Neural cell (in vitro differentiated cells): ENCODE measurements around the gene A2M. TPM values are rescaled to one million over a fixed set of nuclear protein-coding genes. Genes with fewer than 3 reads are reported as not detected.

Experiments
- H2AFZ ChIP-seq: fragments of 200-600, 300-800 bp; sonication (generic), shearing (Covaris generic); 2 replicates; pipeline ENCODE4 v1.6.0; 2014; ENCODE audit warnings: low read depth, mild to moderate bottlenecking, antibody characterized with exemption, low read length, moderate library complexity
- H3F3A ChIP-seq: fragments of 200-600 bp; shearing (Covaris generic); 2 replicates; pipeline ENCODE4 v1.6.1; 2016; ENCODE audit warnings: mild to moderate bottlenecking, moderate library complexity, mixed read lengths, antibody characterized with exemption, low read length; ENCODE audit not compliant: insufficient read depth, poor library complexity, severe bottlenecking
- H3K27ac ChIP-seq: fragments of 200-600, 300-800 bp; sonication (generic), shearing (Covaris generic); 2 replicates; pipeline ENCODE4 v1.5.1; 2014; ENCODE audit warnings: mild to moderate bottlenecking, low read length, moderate library complexity
- H3K27me3 ChIP-seq: fragments of 300-800, 200-600 bp; sonication (generic), shearing (Covaris generic); 2 replicates; pipeline ENCODE4 v1.6.0; 2014; ENCODE audit warnings: mild to moderate bottlenecking, low read depth, low read length, moderate library complexity; ENCODE audit not compliant: insufficient read depth
- H3K36me3 ChIP-seq: fragments of 300-800, 200-600 bp; sonication (generic), shearing (Covaris generic); 2 replicates; pipeline ENCODE4 v1.5.1; 2014; ENCODE audit warnings: mild to moderate bottlenecking, antibody characterized with exemption, low read length, moderate library complexity; ENCODE audit not compliant: insufficient read depth
- H3K4me2 ChIP-seq: fragments of 300-800, 200-600 bp; sonication (generic), shearing (Covaris generic); 2 replicates; pipeline ENCODE4 v1.6.0; 2014; ENCODE audit warnings: mild to moderate bottlenecking, low read length
- H3K4me3 ChIP-seq: fragments of 300-800, 200-600 bp; sonication (generic), shearing (Covaris generic); 2 replicates; pipeline ENCODE4 v1.5.1; 2014; ENCODE audit warnings: mild to moderate bottlenecking, low read length, moderate library complexity
- H3K79me2 ChIP-seq: fragments of 200-600 bp; shearing (Covaris generic); replicated peaks from 2 replicates; pipeline ENCODE4 v1.6.0; 2014; ENCODE audit warnings: mild to moderate bottlenecking, low read length, moderate library complexity; ENCODE audit not compliant: insufficient read depth
- H3K9ac ChIP-seq: fragments of 300-800, 200-600 bp; sonication (generic), shearing (Covaris generic); 2 replicates; pipeline ENCODE4 v1.6.1; 2016; ENCODE audit warnings: mild to moderate bottlenecking, low read length, mixed read lengths
- H3K9me2 ChIP-seq: fragments of 200-600 bp; shearing (Covaris generic); 2 replicates; pipeline ENCODE4 v1.6.1; 2016; ENCODE audit warnings: mild to moderate bottlenecking, low read length, mixed read lengths; ENCODE audit not compliant: insufficient read depth
- H3K9me3 ChIP-seq: fragments of 200-600, 300-800 bp; sonication (generic), shearing (Covaris generic); 2 replicates; pipeline ENCODE4 v1.6.1; 2016; ENCODE audit warnings: mild to moderate bottlenecking, mixed run types, low read length, moderate library complexity, mixed read lengths
- H4K20me1 ChIP-seq: fragments of 200-600 bp; shearing (Covaris generic); 2 replicates; pipeline ENCODE4 v1.6.1; 2016; ENCODE audit warnings: mild to moderate bottlenecking, mixed run types; ENCODE audit not compliant: insufficient read depth
- EP300 ChIP-seq: fragments of 450-650 bp; conservative IDR thresholded peaks from 2 replicates; pipeline ENCODE4 v1.6.1; 2014; ENCODE audit warnings: antibody characterized with exemption, mild to moderate bottlenecking, moderate library complexity; ENCODE audit not compliant: poor library complexity, severe bottlenecking
- EZH2 ChIP-seq: fragments of 200-600, 300-800 bp; shearing (Covaris generic), sonication (generic); IDR thresholded peaks from 2 replicates; pipeline ENCODE4 v1.6.1; 2014; ENCODE audit warnings: antibody characterized with exemption, low read length, borderline replicate concordance, mild to moderate bottlenecking; ENCODE audit not compliant: insufficient read depth, poor library complexity, severe bottlenecking
- MXI1 ChIP-seq: fragments of 450-650 bp; conservative IDR thresholded peaks from 2 replicates; pipeline ENCODE4 v1.6.1; 2014; ENCODE audit warnings: antibody characterized with exemption, mild to moderate bottlenecking; ENCODE audit not compliant: poor library complexity, severe bottlenecking
- POLR2AphosphoS5 ChIP-seq: IDR thresholded peaks from 2 replicates; pipeline ENCODE4 v1.6.1; 2012
- RAD21 ChIP-seq: fragments of 450-650 bp; conservative IDR thresholded peaks from 2 replicates; pipeline ENCODE4 v1.6.1; 2014; ENCODE audit warnings: antibody characterized with exemption, mild to moderate bottlenecking, moderate library complexity
- SMC3 ChIP-seq: fragments of 450-650 bp; conservative IDR thresholded peaks from 2 replicates; pipeline ENCODE4 v1.6.1; 2014; ENCODE audit warnings: antibody characterized with exemption, mild to moderate bottlenecking, moderate library complexity; ENCODE audit not compliant: poor library complexity
- TAF1 ChIP-seq: IDR thresholded peaks from 2 replicates; pipeline ENCODE4 v1.6.1; 2012; ENCODE audit warnings: low read depth
- polyA plus RNA-seq: library from polyadenylated mRNA; depleted of rRNA; stranded (reverse); fragments of >200 nt; gene quantifications from 2 replicates; pipeline ENCODE4 v1.2.3, GENCODE V29; 2014
- TF ChIP-seq, protein P1 (sequence below): fragments of 450-650 bp; IDR thresholded peaks from 2 replicates; pipeline ENCODE4 v1.5.1; 2014; ENCODE audit warnings: antibody characterized with exemption, mild to moderate bottlenecking, moderate library complexity; ENCODE audit not compliant: poor library complexity, severe bottlenecking
- TF ChIP-seq, protein P2 (sequence below): IDR thresholded peaks from 2 replicates; pipeline ENCODE4 v1.6.1; 2012; ENCODE audit warnings: borderline replicate concordance

Gene A2M
- polyA plus RNA-seq, 1 donor from 2014 or later = 0.09 TPM

DNA sequence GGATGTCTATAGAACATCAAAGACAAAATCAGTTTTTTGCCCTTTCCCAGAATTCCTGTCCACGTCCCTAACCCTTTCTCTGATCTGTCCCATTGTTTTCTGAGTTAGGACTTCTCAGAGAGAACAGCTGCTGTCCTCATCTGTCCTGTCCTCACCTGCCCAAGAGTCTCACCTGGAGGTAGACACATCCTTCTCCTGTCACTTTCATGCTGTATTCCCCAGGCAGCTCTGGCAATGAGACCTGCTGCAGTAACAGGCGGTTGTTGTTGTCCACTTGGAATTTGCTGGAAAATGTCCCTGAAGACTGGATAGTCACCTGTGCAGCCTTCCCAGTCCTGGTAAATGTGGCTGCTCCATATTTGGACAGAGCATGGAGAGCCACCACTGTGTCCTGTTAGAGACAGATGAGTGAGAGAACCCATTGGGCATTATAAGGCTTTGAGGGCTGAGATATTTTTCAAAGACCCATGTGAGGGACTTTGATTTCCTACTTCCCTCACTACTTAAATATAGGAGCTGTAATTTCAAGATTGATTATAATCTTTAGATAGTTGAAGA lies 43.2 kb downstream of the A2M start:
- Histone ChIP-seq H3K27me3 (no peaks in the 10 kb centered on the region), H3K36me3 (no peaks in the 10 kb centered on the region), H3K4me2 (no peak overlapping the region), H4K20me1 (no peaks in the 10 kb centered on the region), H3K9me2 (no peaks in the 10 kb centered on the region), H3K9ac (no peak overlapping the region), H3K4me3 (no peak overlapping the region), H2AFZ (no peak overlapping the region), H3K9me3 (no peaks in the 10 kb centered on the region), H3K27ac (no peak overlapping the region), H3F3A (no peaks in the 10 kb centered on the region), H3K79me2 (no peaks in the 10 kb centered on the region)
- TF ChIP-seq RAD21 (no peak), MXI1 (no peak), SMC3 (no peak), EZH2 (no peak), POLR2AphosphoS5 (no peak), EP300 (no peak), TAF1 (no peak)
- TF ChIP-seq, protein P1, sequence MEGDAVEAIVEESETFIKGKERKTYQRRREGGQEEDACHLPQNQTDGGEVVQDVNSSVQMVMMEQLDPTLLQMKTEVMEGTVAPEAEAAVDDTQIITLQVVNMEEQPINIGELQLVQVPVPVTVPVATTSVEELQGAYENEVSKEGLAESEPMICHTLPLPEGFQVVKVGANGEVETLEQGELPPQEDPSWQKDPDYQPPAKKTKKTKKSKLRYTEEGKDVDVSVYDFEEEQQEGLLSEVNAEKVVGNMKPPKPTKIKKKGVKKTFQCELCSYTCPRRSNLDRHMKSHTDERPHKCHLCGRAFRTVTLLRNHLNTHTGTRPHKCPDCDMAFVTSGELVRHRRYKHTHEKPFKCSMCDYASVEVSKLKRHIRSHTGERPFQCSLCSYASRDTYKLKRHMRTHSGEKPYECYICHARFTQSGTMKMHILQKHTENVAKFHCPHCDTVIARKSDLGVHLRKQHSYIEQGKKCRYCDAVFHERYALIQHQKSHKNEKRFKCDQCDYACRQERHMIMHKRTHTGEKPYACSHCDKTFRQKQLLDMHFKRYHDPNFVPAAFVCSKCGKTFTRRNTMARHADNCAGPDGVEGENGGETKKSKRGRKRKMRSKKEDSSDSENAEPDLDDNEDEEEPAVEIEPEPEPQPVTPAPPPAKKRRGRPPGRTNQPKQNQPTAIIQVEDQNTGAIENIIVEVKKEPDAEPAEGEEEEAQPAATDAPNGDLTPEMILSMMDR = no peak
- TF ChIP-seq, protein P2, sequence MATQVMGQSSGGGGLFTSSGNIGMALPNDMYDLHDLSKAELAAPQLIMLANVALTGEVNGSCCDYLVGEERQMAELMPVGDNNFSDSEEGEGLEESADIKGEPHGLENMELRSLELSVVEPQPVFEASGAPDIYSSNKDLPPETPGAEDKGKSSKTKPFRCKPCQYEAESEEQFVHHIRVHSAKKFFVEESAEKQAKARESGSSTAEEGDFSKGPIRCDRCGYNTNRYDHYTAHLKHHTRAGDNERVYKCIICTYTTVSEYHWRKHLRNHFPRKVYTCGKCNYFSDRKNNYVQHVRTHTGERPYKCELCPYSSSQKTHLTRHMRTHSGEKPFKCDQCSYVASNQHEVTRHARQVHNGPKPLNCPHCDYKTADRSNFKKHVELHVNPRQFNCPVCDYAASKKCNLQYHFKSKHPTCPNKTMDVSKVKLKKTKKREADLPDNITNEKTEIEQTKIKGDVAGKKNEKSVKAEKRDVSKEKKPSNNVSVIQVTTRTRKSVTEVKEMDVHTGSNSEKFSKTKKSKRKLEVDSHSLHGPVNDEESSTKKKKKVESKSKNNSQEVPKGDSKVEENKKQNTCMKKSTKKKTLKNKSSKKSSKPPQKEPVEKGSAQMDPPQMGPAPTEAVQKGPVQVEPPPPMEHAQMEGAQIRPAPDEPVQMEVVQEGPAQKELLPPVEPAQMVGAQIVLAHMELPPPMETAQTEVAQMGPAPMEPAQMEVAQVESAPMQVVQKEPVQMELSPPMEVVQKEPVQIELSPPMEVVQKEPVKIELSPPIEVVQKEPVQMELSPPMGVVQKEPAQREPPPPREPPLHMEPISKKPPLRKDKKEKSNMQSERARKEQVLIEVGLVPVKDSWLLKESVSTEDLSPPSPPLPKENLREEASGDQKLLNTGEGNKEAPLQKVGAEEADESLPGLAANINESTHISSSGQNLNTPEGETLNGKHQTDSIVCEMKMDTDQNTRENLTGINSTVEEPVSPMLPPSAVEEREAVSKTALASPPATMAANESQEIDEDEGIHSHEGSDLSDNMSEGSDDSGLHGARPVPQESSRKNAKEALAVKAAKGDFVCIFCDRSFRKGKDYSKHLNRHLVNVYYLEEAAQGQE = no peak

DNA sequence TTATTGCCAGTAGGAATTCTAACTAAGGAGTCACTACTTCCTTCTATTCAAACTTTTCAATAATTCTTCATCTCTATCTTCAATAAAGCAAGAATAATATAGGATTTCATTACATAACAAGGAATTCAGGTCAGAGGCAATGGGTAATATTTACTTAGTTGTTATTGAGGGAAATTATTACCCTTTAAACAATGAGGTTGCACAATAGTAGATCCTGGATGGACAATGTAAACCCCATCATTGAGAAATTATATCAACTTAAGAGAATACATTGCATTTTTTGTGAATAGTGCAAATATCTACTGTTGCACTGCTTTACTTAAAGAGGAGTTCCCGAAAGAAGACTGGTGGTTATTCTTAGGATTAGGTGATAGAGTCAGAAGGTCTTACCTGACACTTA lies 43.8 kb downstream of the A2M start:
- H2AFZ ChIP-seq = no peak overlapping the region
- no peaks in the 10 kb centered on the region for H3F3A ChIP-seq

More for the DNA sequence above, 43.8 kb downstream of the A2M start:
- H3K9ac ChIP-seq = no peak overlapping the region
- H4K20me1 ChIP-seq = no peaks in the 10 kb centered on the region
- H3K27ac ChIP-seq = no peak overlapping the region
- no peaks in the 10 kb centered on the region for H3K9me3 ChIP-seq
- no peaks in the 10 kb centered on the region for H3K9me2 ChIP-seq
- no peaks in the 10 kb centered on the region for H3K36me3 ChIP-seq
- no peak overlapping the region for H3K4me3 ChIP-seq
- no peaks in the 10 kb centered on the region for H3K79me2 ChIP-seq
- no peak overlapping the region for H3K4me2 ChIP-seq
- no peaks in the 10 kb centered on the region for H3K27me3 ChIP-seq
- TF ChIP-seq, protein P2 = no peak
- TF ChIP-seq RAD21 = no peak
- TF ChIP-seq EP300 = no peak
- no peak for TF ChIP-seq MXI1
- no peak for TF ChIP-seq EZH2
- no peak for TF ChIP-seq SMC3
- TF ChIP-seq POLR2AphosphoS5 = no peak
- no peak for TF ChIP-seq TAF1
- TF ChIP-seq, protein P1 = no peak
